Activated naive CD4-positive, alpha-beta T cell treated with anti-CD3 and anti-CD28 coated beads, Interleukin-2, amount 10 ng/mL, durations not matched to agents 7 days and 5 days (primary cell): Measurements from ENCODE around the gene BACH2.

Experiments
- CTCF ChIA-PET: fragments of 350-600 bp; sonication (Branson Sonifier 250); formaldehyde crosslinking; loops from one replicate; lab custom pipeline; 2021; ENCODE audit warnings: antibody characterized with exemption; lab: Charles Lee
- DNase-seq: peaks from one replicate; pipeline ENCODE4 v3.0.0-alpha.2; 2020
- H3K27ac Mint-ChIP-seq: one replicate; pipeline ENCODE4 v1.8.0; 2021; ENCODE audit warnings: mild to moderate bottlenecking, moderate library complexity, mixed read lengths
- H3K27me3 Mint-ChIP-seq: one replicate; pipeline ENCODE4 v1.8.0; 2021; ENCODE audit warnings: mild to moderate bottlenecking, mixed read lengths
- H3K36me3 Mint-ChIP-seq: one replicate; pipeline ENCODE4 v1.8.0; 2021; ENCODE audit warnings: mixed read lengths
- H3K4me1 Mint-ChIP-seq: one replicate; pipeline ENCODE4 v1.8.0; 2021; ENCODE audit warnings: mixed read lengths
- H3K4me3 Mint-ChIP-seq: one replicate; pipeline ENCODE4 v1.8.0; 2021; ENCODE audit warnings: mild to moderate bottlenecking, moderate library complexity, mixed read lengths
- H3K9me3 Mint-ChIP-seq: one replicate; pipeline ENCODE4 v1.8.0; 2021; ENCODE audit warnings: mixed read lengths

The BACH2 gene

GRCh38 chr6:90183587-90184333, 112.9 kb downstream of the BACH2 start:
- peaks cover 82% of the 10 kb centered on the region for H3K4me1 Mint-ChIP-seq
- CTCF ChIA-PET, result interaction anchor here (0.7 to 2.1 kb wide), 7 partner anchors 12 to 243 kb away, joined by 3 to 6 read pairs (median 3); no protein-coding TSS in a partner anchor

GRCh38 chr6:90180526-90180925, 116.1 kb downstream of the BACH2 start:
- H3K36me3 Mint-ChIP-seq, result peaks cover 29% of the 10 kb centered on the region
- CTCF ChIA-PET, result interaction anchor here (1.3 to 2.1 kb wide), 7 partner anchors 13 to 240 kb away, joined by 3 to 8 read pairs (median 4); no protein-coding TSS in a partner anchor
- no peaks in the 10 kb centered on the region for H3K27me3 Mint-ChIP-seq
- no peak overlapping the region for H3K4me3 Mint-ChIP-seq
- no peak for DNase-seq
- H3K4me1 Mint-ChIP-seq, result peaks cover 85% of the 10 kb centered on the region
- H3K27ac Mint-ChIP-seq, result no peak overlapping the region
- peaks cover 2% of the 10 kb centered on the region for H3K9me3 Mint-ChIP-seq

More at GRCh38 chr6:90183587-90184333, 112.9 kb downstream of the BACH2 start:
- Mint-ChIP-seq H3K4me3 (no peak overlapping the region), H3K36me3 (peaks cover 33% of the 10 kb centered on the region), H3K27ac (no peak overlapping the region), H3K9me3 (peaks cover 2% of the 10 kb centered on the region), H3K27me3 (no peaks in the 10 kb centered on the region)
- no peak for DNase-seq

GRCh38 chr6:90179190-90180169, 117.2 kb downstream of the BACH2 start:
- CTCF ChIA-PET, result interaction anchor here (0.7 to 2.1 kb wide), 20 partner anchors 9 to 298 kb away, joined by 3 to 21 read pairs (median 4); no protein-coding TSS in a partner anchor
- peaks cover 2% of the 10 kb centered on the region for H3K9me3 Mint-ChIP-seq

GRCh38 chr6:90178384-90178855, 118.2 kb downstream of the BACH2 start:
- no peak for DNase-seq
- Mint-ChIP-seq H3K4me3 (peak overlapping the region; percentile 69), H3K27ac (peak overlapping the region; percentile 91), H3K27me3 (no peaks in the 10 kb centered on the region), H3K4me1 (peaks cover 82% of the 10 kb centered on the region), H3K9me3 (peaks cover 2% of the 10 kb centered on the region), H3K36me3 (peaks cover 22% of the 10 kb centered on the region)
- CTCF ChIA-PET, result interaction anchor here (0.6 to 2.1 kb wide), 19 partner anchors 8 to 806 kb away, joined by 3 to 21 read pairs (median 4); no protein-coding TSS in a partner anchor

More at GRCh38 chr6:90179190-90180169, 117.2 kb downstream of the BACH2 start:
- H3K4me3 Mint-ChIP-seq, result no peak overlapping the region
- peaks cover 26% of the 10 kb centered on the region for H3K36me3 Mint-ChIP-seq
- H3K27me3 Mint-ChIP-seq, result no peaks in the 10 kb centered on the region
- peaks cover 85% of the 10 kb centered on the region for H3K4me1 Mint-ChIP-seq
- no peak for DNase-seq
- peak overlapping the region; percentile 91 for H3K27ac Mint-ChIP-seq

- H3K27ac Mint-ChIP-seq, result peak overlapping the region; percentile 91
- H3K9me3 Mint-ChIP-seq, result peaks cover 2% of the 10 kb centered on the region
- no peaks in the 10 kb centered on the region for H3K27me3 Mint-ChIP-seq
- peaks cover 83% of the 10 kb centered on the region for H3K4me1 Mint-ChIP-seq
- peaks cover 20% of the 10 kb centered on the region for H3K36me3 Mint-ChIP-seq
- peak overlapping the region; percentile 69 for H3K4me3 Mint-ChIP-seq
- CTCF ChIA-PET, result interaction anchor here (0.6 to 2.1 kb wide), 24 partner anchors 8 to 806 kb away, joined by 3 to 21 read pairs (median 3); no protein-coding TSS in a partner anchor
- no peak for DNase-seq
Measured at GRCh38 chr6:90177544-90178383, 118.9 kb downstream of the BACH2 start.

GRCh38 chr6:90175627-90176538, 120.8 kb downstream of the BACH2 start:
- Mint-ChIP-seq H3K27me3 (no peaks in the 10 kb centered on the region), H3K4me1 (peaks cover 79% of the 10 kb centered on the region), H3K36me3 (peaks cover 19% of the 10 kb centered on the region), H3K4me3 (peak overlapping the region; percentile 19), H3K9me3 (peaks cover 2% of the 10 kb centered on the region), H3K27ac (peak overlapping the region; percentile 61)
- CTCF ChIA-PET, result interaction anchor here (0.5 to 0.9 kb wide), 3 partner anchors 15 to 1626 kb away, joined by 3 to 4 read pairs (median 4); no protein-coding TSS in a partner anchor
- peak; percentile 59 for DNase-seq

GRCh38 chr6:90173262-90173925, 123.2 kb downstream of the BACH2 start:
- Mint-ChIP-seq H3K36me3 (peaks cover 26% of the 10 kb centered on the region), H3K27ac (peak overlapping the region; percentile 3), H3K27me3 (no peaks in the 10 kb centered on the region), H3K4me3 (no peak overlapping the region), H3K4me1 (peaks cover 86% of the 10 kb centered on the region), H3K9me3 (no peaks in the 10 kb centered on the region)
- DNase-seq, result no peak
- CTCF ChIA-PET, result interaction anchor here (0.9 to 1.5 kb wide), 2 partner anchors 8 to 1337 kb away, joined by 3 read pairs; no protein-coding TSS in a partner anchor

- no peak for DNase-seq
- Mint-ChIP-seq H3K36me3 (peaks cover 38% of the 10 kb centered on the region), H3K9me3 (no peaks in the 10 kb centered on the region), H3K4me1 (peaks cover 63% of the 10 kb centered on the region), H3K27me3 (no peaks in the 10 kb centered on the region), H3K4me3 (no peak overlapping the region), H3K27ac (no peak overlapping the region)
- CTCF ChIA-PET, result no interaction called here
Measured at GRCh38 chr6:90170601-90171000, 126.0 kb downstream of the BACH2 start.

- Mint-ChIP-seq H3K4me1 (peaks cover 53% of the 10 kb centered on the region), H3K36me3 (peaks cover 42% of the 10 kb centered on the region), H3K27ac (no peak overlapping the region), H3K9me3 (peaks cover 2% of the 10 kb centered on the region), H3K27me3 (no peaks in the 10 kb centered on the region), H3K4me3 (no peak overlapping the region)
- DNase-seq, result no peak
- CTCF ChIA-PET, result interaction anchor here (1.0 kb wide), 2 partner anchors 9 to 32 kb away, joined by 3 read pairs; no protein-coding TSS in a partner anchor
Measured at GRCh38 chr6:90169374-90169773, 127.3 kb downstream of the BACH2 start.

GRCh38 chr6:90168693-90169131, 127.9 kb downstream of the BACH2 start:
- Mint-ChIP-seq H3K4me1 (peaks cover 53% of the 10 kb centered on the region), H3K36me3 (peaks cover 46% of the 10 kb centered on the region), H3K4me3 (no peak overlapping the region), H3K27ac (no peak overlapping the region), H3K27me3 (no peaks in the 10 kb centered on the region), H3K9me3 (peaks cover 2% of the 10 kb centered on the region)
- CTCF ChIA-PET, result interaction anchor here (1.0 to 1.6 kb wide), 3 partner anchors 10 to 31 kb away, joined by 3 read pairs; no protein-coding TSS in a partner anchor
- no peak for DNase-seq

- CTCF ChIA-PET, result interaction anchor here (0.7 to 1.6 kb wide), 4 partner anchors 10 to 16 kb away, joined by 3 read pairs; no protein-coding TSS in a partner anchor
- no peak for DNase-seq
- Mint-ChIP-seq H3K27me3 (no peaks in the 10 kb centered on the region), H3K4me3 (no peak overlapping the region), H3K36me3 (peaks cover 47% of the 10 kb centered on the region), H3K4me1 (peaks cover 50% of the 10 kb centered on the region), H3K27ac (no peak overlapping the region), H3K9me3 (peaks cover 2% of the 10 kb centered on the region)
Measured at GRCh38 chr6:90167514-90168379, 128.9 kb downstream of the BACH2 start.
